HG02943 (cell line): ENCODE results near the gene ZIC2.
"Not testable (repeated sequence)": the region's sequence is repeated elsewhere in the genome, so short reads cannot be mapped to it uniquely, and the experiment has no call there.

Experiments used
- ATAC-seq: cut with Tn5 transposase; IDR thresholded peaks from one replicate; pipeline ENCODE4 v1.9.1; 2021; ENCODE audit warnings: mild to moderate bottlenecking, low read depth, moderate library complexity; ENCODE audit not compliant: unreplicated experiment

ZIC2 gene

DNA sequence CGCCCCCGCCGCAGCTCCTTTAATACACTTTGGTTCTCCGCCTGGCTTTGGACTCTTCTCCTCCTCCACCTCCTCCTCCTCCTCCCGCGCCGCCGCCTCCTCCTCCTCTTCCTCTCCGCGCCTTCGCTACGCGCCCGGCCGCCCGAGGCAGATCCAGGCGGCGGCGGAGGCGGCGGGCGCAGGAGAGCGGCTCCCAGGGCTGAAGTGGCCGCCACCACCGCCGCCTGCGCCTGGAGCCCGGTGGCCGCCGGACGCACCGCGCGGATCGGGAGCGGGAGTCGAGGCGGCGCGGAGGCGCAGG lies at the start of gene ZIC2:
Gene ZIC2, plus strand, starts transcription at position 50 of the 301 bp plus-strand sequence. CDS start 281 bp downstream, outside the sequence.
- no peak for ATAC-seq

DNA sequence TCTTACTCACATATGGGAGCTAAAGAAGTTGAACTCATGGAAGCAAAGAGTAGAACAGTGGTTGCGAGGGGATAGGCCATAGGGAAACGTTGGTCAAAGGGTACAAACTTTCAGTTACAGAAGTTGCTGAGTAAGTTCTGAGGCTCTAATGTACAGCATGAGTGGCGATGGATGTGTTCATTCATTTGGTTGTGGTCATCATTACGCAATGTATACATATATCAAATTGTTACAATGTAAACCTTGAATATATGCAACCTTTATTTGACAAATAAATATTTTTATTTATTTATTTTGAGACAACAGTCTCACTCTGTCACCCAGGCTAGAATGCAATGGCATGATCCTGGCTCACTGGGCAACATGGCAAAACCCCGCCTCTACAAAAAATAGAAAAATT lies 48.7 kb upstream of the ZIC2 start:
- ATAC-seq = no peak

DNA sequence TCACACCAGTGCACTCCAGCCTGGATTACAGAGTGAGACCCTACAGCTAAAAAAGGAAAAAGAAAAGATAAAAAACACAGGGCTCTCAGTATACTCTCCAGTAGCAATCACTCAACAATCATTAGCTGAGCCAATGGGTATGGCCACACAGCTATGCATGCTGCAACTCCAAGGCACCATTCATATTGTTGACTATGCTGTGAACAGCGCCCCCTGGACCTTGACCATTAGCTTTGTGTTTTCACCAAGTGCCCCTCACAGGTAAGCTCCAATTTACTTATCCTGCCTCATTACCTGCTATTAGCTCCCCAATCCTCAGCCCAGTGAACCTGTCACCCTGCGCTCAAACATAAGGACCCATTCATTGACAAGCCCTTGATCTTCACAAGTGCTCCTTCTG lies 45.8 kb upstream of the ZIC2 start:
- no peak for ATAC-seq

DNA sequence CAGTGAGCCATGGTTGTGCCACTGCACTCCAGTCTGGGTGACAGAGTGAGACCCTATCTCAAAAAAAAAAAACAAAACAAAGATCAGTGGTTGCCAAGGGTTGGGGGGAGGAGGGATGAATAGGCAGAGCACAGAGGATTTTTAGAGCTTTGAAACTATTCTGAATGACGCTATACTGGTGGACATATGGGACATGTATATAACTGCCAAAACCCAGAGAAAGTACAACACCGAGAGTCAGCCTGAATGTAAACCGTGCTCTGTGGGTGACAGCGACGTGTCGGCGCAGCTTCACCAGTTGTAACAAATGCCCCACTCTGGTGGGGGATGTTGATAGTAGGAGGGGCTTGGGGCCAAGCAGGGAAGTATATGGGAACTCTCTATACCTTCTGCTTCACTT lies 42.9 kb upstream of the ZIC2 start:
- ATAC-seq = no peak

DNA sequence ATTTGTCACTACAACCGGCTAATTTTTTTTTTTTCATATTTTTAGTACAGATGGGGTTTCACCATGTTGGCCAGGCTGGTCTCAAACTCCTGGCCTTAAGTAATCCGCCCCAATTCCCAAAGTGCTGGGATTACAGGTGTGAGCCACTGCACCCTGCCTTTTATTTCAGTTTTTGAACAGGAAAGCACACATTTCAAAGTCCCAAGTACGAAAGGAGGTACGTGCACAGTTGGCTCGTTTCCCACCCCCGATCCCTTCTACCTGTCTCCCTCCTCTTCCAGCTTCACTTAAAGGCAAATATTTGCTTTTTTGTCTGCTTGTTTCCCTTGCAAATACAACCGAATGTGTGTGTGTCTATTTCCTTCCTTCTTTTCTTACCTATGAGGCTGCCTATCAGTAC lies 40.5 kb upstream of the ZIC2 start:
- ATAC-seq = no peak

DNA sequence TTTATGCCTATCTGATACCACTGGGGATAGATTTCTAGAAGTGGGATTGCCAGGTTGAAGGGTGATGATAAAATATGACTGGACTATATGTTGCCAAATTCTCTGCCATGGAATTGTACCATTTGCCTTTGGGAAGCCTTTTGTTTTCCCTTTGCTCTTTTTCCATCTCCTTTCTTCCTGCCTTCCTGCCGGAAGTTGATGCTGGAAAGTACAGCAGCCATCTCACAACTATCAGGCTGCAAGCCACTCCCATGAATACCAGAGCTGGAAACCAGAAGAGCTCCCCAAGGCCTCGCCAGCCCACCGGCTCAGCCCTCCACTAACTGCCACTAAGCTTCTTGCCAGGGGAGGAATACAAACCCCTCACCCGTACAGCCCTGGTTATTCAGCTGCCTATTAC lies 39.7 kb upstream of the ZIC2 start:
- ATAC-seq = no peak

DNA sequence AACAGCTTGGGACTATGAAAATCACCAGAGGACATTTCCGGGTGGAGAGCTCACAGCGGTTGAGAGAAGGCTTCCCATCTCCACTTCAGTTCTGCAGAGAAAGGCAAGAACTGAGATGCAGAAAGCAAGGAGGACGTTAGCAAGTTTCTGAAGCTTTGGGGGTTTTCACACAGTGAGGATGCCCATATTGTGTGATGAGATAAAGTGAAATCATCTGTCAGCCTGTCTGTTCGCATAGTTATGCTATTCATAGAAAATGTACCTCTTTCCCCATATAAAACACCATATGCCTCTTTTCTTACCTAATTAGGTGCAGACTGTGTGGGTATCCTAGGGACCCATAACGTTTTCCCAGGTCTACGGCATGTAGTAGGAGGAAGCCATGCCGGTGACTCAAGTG lies 37.5 kb upstream of the ZIC2 start:
- ATAC-seq = no peak

DNA sequence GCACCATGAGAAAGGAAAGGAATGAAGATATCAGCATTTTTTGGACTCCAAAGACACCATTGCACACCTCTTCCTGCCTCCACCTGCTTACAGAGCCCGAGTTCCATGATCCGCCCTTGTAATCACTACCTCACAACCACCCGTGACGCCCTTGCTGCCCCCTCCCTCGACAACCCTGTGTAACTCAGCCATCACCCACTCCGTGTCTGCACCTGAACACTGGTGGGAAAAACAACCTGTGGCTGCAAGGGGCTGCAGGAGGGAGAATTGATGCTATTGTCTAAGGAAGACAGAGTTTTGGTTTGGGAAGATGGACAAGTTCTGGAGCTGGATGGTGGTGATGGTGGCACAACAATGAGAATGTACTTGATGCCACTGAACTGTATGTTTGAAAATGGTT lies 37.0 kb upstream of the ZIC2 start:
- no peak for ATAC-seq

DNA sequence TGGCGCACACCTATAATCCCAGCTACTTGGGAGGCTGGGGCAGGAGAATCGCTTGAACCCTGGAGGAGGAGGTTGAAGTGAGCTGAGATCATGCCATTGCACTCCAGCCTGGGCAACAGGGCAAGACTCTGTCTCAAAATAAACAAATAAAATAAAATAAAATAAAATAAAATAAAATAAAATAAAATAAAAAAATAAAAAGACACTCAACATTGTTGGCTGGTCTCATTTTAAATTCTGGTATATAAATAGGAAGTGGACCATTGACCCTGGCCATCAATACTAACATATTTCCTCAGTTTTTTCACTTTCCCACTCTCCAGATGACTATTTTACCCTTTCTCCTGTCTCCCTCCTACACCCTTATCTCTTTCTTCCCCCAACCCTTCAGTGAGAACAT lies 36.1 kb upstream of the ZIC2 start:
- ATAC-seq = not testable (repeated sequence)

DNA sequence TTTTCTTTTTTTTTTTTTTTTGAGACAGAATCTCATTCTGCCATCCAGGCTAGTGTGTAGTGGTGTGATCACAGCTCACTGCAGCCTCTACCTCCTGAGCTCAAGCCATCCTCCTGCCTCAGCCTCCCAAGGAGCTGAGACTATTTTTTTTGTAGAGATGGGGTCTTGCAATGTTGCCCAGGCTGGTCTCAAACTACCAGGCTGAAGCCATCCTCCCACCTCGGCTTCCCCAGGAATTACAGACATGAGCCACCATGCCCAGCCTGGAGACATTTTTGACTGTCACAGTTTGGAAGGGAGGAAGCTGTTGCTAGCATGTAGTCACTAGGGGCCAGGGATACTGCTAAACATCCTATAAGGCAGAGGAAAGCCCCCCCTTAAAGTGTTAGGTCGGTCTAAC lies 33.9 kb upstream of the ZIC2 start:
- ATAC-seq = no peak

DNA sequence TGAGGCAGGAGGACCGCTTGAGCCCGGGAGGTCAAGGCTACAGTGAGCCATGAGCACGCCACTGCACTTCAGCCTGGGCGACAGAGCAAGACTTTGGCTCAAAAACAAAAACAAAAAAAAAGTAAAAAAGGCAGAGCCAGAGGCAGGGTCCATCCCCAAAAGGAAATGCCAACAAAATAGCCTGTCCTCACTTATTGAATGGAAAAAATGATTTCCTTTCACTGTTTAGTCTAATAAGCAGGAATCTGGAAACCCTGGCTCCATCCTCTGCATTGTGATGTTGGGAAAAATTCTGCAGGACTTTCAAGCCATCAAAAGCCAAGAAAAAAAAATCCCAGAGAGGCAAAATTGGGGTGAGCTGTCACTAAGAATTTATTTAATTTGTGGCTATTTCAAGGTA lies 33.2 kb upstream of the ZIC2 start:
- no peak for ATAC-seq

DNA sequence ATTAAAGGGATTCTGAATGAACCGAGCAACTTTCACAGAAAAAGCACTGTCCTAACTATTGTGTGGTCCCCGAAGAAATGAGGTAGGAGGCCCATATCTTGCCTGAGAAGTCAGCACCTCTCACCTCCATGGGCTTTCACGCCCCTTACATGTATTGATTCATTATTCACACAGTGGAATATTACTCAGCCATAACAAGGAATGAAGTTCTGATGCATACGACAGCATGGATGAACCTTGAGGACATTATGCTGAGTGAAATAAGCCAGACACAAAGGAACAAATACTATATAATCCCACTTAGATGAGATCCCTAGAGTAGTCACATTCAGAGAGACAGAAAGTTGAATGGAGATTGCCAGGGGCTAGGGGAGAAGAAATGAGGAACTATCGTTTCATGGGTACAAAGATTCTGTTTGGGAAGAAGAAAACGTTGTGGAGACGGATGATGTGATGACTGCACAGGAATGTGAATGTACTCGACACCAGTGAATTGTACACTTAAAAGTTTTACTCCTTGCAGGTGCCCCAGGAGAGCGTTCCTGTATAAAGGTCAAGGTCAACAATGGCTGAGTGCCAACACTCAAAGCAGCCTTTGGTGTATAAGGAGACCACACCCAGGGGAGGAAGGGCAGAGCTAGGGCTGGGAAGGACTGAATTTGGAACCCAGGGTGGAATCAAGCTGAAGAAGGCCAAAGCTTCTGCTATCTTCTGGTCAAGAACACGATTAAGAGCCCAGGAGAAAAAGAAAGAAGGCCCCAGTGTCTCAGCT lies 32.5 kb upstream of the ZIC2 start:
- ATAC-seq = no peak

DNA sequence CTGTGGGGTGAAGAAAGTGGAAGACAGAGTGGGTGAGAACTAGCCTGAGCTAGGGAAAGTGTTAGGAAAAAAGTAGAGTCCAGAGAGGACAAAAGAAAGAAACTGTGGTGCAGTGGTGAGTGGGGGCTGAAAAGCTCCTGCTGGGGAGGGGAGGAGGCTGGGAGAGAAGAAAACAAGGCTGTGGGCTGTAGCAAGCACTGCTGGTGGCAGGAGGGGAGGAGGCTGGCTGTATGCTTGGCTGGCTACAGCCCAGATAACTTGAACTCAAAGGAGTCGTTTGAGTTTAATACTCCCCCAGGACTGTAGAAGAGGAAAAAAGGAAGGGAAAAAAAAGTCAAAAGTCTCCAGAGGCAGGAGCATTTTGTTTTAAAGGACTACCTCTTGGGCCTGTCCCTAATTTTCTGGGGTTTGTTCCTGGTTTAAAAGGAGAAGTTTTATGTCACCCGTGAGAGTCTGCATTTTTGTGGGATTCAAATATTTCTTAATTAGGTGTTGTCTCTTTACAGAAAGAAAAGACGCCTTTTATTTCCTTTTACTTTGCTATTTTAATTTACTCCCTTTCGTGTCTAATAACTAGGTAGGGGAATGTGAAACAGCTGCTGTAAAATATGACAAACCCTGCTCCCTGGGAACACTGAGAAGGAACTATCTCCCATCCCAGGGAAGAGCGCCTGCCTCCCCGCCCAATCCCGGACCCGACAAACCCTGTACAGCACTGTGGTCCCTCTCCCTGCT lies 31.7 kb upstream of the ZIC2 start:
- ATAC-seq = no peak

DNA sequence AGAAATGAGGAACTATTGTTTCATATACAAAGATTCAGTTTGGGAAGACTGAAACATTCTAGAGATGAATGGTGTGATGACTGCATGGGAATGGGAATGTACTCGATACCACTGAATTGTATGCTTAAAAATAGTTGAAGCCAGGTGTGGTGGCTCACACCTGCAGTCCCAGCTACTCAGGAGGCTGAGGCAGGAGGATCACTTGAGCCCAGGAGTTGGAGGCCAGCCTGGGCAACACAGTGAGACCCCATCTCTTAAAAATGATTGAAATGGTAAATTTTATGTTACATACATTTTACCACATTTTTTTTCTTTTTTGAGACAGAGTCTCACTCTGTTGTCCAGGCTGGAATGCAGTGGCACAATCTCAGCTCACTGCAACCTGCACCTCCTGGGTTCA lies 29.9 kb upstream of the ZIC2 start:
- not testable (repeated sequence) for ATAC-seq

DNA sequence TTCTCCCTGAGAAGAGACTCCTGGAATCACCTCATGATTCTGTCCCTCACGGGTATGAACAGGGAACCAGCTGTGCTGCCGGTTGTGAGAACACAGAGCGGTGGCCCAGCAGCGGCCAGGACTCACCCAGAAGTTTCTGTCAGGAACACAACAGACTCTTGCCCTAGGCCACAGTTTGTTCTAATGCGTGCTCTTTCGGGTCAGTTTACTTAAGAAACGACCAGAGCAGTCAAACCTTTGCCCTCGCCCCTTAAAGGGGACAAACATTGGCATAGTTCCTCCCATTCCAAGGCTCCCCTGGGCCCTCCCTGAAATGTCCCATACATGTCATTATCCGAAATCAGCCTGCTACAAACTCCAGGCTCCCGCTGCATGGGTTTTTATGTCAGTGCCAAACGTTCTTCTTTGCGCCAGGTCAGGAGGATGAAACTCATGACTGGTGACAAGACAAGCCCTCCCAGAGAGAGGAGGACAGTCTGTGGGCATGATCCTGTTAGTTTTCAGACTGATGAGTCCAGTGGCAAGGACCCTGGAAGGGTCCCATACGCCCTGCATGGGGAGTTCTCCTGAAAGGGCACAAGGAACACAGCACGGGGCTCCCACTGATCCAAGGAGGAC lies 28.3 kb upstream of the ZIC2 start:
- ATAC-seq = no peak

DNA sequence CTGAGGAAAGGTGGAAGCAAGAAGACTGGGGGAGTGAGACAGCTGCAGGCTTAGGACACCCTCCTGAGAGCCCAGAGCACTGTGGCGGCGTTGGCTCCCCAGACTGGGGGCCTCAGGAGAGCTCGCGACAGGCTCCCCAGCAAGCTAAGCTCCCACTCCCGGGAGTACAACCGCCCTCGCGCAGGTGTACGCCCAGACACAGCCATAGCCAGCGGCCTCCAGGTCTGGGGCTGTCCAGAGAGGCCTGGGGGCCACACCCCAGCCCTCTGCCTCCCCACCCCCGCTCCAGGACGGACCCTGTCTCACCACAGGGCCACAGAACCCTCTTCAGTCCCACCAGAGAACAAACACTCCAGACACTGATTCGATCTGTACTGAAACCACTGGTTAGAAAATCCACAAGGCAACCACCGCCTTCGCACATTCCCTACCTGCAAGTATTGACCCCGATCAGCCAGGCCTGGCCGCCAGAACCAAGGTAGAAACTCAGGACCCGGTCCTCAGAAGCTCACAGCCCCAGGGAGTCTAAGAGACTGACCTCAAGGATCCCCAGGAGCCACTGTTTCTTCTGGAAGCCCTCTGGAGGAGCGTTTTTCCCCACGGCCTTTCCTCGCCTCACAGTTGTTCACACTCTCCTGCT lies 26.4 kb upstream of the ZIC2 start:
- no peak for ATAC-seq

DNA sequence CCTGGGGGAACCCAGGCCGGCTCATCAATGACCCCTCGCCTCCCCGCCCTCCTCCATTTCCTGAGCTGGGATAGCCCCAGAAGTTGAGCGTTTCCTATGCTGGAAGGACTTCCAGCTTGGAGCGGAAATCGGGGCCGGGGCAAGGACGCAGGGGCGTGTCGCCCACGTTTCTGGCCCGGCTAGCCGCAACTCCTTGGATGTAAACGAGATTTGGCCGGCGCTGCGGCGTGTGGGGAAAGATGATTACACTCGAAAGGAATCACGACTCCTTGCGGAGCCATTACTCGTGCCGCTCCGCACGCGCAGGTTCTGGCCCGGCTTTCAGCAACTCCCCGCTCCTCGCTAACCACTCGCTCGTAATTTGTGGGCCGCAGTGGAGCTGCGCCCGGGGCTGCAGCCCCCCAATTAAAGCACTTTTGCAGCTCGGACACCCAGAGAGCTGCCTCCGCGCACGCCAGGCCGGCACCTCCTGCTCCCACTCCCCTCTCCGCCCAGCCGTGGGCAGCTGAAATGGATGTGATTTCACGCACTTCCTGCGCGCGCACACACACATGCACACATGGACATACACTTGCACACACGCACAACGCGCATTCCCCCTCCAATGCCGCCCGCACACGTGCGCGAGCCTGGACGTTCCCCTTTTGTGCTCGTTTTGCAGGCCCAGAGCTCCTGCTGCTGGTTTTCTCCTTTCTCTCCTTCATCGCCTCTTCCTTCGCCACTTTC lies 25.7 kb upstream of the ZIC2 start:
- ATAC-seq = no peak

DNA sequence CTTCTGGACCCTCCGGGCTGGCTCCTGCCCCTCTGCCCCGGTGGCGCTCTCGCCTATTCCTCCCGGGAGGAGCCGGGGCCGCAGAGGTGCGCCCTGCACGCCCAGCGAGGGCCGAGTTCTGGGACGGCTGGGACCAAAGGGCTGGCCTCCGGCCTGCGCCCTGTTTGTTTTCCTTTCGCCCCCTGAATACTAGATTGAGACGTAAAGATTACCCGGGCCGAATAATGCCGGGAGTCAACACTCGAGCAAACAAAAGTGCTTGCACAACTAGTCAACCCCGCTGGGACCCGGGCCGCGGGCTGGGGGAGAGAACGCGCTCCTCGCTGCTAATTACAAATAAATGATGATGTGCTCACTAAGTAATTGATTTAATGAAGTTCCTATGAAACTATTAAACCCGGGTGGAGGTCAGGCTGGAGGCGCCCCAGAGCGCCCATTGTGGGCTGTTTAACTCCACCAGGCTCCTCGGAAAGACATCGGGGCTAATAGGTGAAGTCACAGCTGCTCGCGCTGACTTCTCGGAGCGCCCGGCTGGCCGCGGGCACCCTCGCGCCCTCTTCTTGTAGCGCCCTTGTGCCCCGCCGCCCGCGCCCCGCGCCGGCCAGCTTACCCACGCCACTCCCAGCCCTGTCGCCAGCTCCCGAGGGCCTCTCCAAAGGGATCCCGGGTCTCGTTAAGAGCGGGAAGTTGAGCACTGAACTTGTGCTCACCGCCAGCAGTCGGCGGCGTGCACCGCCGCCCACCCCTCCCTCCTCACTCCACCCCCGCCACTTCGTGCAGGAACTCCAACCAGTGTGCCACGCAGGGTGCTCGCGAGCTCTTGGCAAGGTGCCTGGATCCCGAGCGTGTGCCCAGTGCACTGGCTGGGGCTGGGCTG lies 24.9 kb upstream of the ZIC2 start:
- no peak for ATAC-seq

DNA sequence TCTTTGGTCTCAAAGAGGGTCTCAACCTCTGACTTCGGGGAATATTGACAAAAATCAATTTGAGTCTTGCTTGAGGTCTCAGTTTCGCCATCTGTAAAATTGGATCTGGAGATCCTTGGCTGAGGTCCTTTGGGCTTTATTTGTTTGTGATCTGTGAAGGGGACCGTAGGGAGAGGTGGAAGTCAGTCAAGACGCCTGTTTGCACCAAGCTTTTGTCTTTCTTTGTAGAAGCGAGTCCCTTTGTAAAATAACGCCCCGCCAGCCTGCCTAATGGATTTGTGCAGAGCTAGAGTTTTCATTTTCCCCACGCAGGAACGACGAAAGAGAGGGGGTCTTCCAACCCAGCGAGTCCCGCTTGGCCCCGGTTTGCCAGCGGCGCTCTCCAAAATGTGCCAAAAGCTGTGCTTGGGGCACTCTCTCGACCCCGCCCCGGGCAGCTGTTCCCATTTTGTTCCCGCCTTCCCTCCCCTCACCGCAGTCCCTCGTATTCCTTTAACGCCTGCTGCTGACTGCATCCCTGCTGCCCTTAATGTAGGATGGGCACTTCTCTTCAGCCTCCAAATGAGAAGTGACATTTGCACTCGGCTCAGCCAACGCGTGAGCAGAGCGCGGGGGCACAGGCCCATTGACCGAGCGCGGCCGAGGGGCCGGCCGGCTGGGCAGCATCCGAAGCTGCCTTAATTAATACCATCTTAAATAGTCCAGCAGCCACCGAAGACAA lies 23.0 kb upstream of the ZIC2 start:
- no peak for ATAC-seq
